GM06990 (cell line): ENCODE results near the gene GPR87.

Source experiments
- DNase-seq: peaks from one replicate; pipeline ENCODE4 v3.0.0-alpha.2; 2011; ENCODE audit not compliant: insufficient read length; ENCODE audit errors: extremely low read depth
- H3K27me3 ChIP-seq: replicated peaks from 2 replicates; pipeline ENCODE4 v1.6.0; 2011; ENCODE audit warnings: low read length; ENCODE audit not compliant: control insufficient read depth, insufficient read depth
- H3K36me3 ChIP-seq: 2 replicates; pipeline ENCODE4 v1.5.1; 2011; ENCODE audit warnings: low read length; ENCODE audit not compliant: control insufficient read depth, insufficient read depth
- H3K4me3 ChIP-seq: replicated peaks from 2 replicates; pipeline ENCODE4 v1.5.1; 2011; ENCODE audit warnings: low read depth, mild to moderate bottlenecking, control low read depth, low read length
- CTCF ChIP-seq: IDR thresholded peaks from 2 replicates; pipeline ENCODE4 v1.5.1; 2011; ENCODE audit warnings: low read length, control low read depth, mild to moderate bottlenecking, inconsistent platforms; ENCODE audit not compliant: insufficient read depth, poor library complexity, severe bottlenecking

Gene GPR87

GRCh38 chr3:151307583-151308488 lies 8.8 kb downstream of the GPR87 start:
- DNase-seq, result no peak
- no peak for TF ChIP-seq CTCF
- no peaks in the 10 kb centered on the region; the same call in 1 of the 2 replicates for H3K27me3 ChIP-seq
- no peak overlapping the region for H3K4me3 ChIP-seq
- no peaks in the 10 kb centered on the region for H3K36me3 ChIP-seq

GRCh38 chr3:151307131-151307530 lies 9.5 kb downstream of the GPR87 start:
- no peak for TF ChIP-seq CTCF

GRCh38 chr3:151306168-151306810 lies 10.3 kb downstream of the GPR87 start:
- Histone ChIP-seq H3K27me3 (no peaks in the 10 kb centered on the region; the same call in 1 of the 2 replicates), H3K36me3 (no peaks in the 10 kb centered on the region), H3K4me3 (no peak overlapping the region)
- DNase-seq, result no peak
- no peak for TF ChIP-seq CTCF

More at GRCh38 chr3:151307131-151307530, 9.5 kb downstream of the GPR87 start:
- H3K27me3 ChIP-seq, result no peaks in the 10 kb centered on the region
- DNase-seq, result no peak
- no peaks in the 10 kb centered on the region for H3K36me3 ChIP-seq
- no peak overlapping the region for H3K4me3 ChIP-seq

GRCh38 chr3:151305775-151306151 lies 10.9 kb downstream of the GPR87 start:
- H3K27me3 ChIP-seq, result no peaks in the 10 kb centered on the region; the same call in 1 of the 2 replicates
- DNase-seq, result no peak
- H3K4me3 ChIP-seq, result no peak overlapping the region
- TF ChIP-seq CTCF, result no peak
- no peaks in the 10 kb centered on the region for H3K36me3 ChIP-seq

GRCh38 chr3:151305060-151305774 lies 11.4 kb downstream of the GPR87 start:
- no peak for TF ChIP-seq CTCF
- no peaks in the 10 kb centered on the region for H3K36me3 ChIP-seq
- no peak for DNase-seq
- H3K4me3 ChIP-seq, result no peak overlapping the region
- H3K27me3 ChIP-seq, result no peaks in the 10 kb centered on the region; the same call in 1 of the 2 replicates
